Activated B cell treated with CpG ODN at 0.5 μM for 24 hours (primary cell): Measurements from ENCODE around the gene IFITM5. TPM values are rescaled to one million over a fixed set of nuclear protein-coding genes. Genes with fewer than 3 reads are reported as not detected.
"Not testable (repeated sequence)": the region's sequence is repeated elsewhere in the genome, so short reads cannot be mapped to it uniquely, and the experiment has no call there.

Experiments used
- ATAC-seq: fragments of 200-7000 bp; cut with Tn5 transposase; one replicate; pipeline ENCODE4 v1.10.0; 2021; ENCODE audit warnings: low read depth, mild to moderate bottlenecking, moderate library complexity
- CTCF ChIA-PET: fragments of 350-600 bp; sonication (Branson Sonifier 250); formaldehyde crosslinking; loops from one replicate; lab custom pipeline; 2021; ENCODE audit warnings: antibody characterized with exemption; lab: Charles Lee
- POLR2A ChIA-PET: fragments of 350-600 bp; sonication (Branson Sonifier 250); formaldehyde crosslinking; loops from one replicate; lab custom pipeline; 2021; ENCODE audit warnings: antibody characterized with exemption; lab: Charles Lee
- DNase-seq: peaks from one replicate; pipeline ENCODE4 v3.0.0; 2022
- H3K27ac Mint-ChIP-seq: one replicate; pipeline ENCODE4 v1.8.0; 2020; ENCODE audit warnings: mixed read lengths
- H3K27me3 Mint-ChIP-seq: one replicate; pipeline ENCODE4 v1.8.0; 2021; ENCODE audit warnings: mixed read lengths
- H3K36me3 Mint-ChIP-seq: one replicate; pipeline ENCODE4 v1.8.0; 2021; ENCODE audit warnings: low read depth, mixed read lengths
- H3K4me1 Mint-ChIP-seq: one replicate; pipeline ENCODE4 v1.8.0; 2021; ENCODE audit warnings: mixed read lengths
- H3K4me3 Mint-ChIP-seq: one replicate; pipeline ENCODE4 v1.8.0; 2020; ENCODE audit warnings: mild to moderate bottlenecking, mixed read lengths
- H3K9me3 Mint-ChIP-seq: one replicate; pipeline ENCODE4 v1.8.0; 2020; ENCODE audit warnings: mixed read lengths
- CTCF ChIP-seq: fragments of 200-600 bp; IDR thresholded peaks from one replicate; pipeline ENCODE4 v1.8.0; 2022; ENCODE audit warnings: antibody characterized with exemption, mild to moderate bottlenecking
- intact Hi-C: fragments of 100-400 bp; cut with micrococcal nuclease; formaldehyde crosslinking; loops from one replicate; pipeline ENCODE4 v1.15.1; 2024
- total RNA-seq: library from RNA; stranded (reverse); gene quantifications from 2 replicates; pipeline ENCODE4 v1.2.3, GENCODE V29; 2022

The IFITM5 gene
- total RNA-seq, 1 donor from 2014 or later: not detected

DNA sequence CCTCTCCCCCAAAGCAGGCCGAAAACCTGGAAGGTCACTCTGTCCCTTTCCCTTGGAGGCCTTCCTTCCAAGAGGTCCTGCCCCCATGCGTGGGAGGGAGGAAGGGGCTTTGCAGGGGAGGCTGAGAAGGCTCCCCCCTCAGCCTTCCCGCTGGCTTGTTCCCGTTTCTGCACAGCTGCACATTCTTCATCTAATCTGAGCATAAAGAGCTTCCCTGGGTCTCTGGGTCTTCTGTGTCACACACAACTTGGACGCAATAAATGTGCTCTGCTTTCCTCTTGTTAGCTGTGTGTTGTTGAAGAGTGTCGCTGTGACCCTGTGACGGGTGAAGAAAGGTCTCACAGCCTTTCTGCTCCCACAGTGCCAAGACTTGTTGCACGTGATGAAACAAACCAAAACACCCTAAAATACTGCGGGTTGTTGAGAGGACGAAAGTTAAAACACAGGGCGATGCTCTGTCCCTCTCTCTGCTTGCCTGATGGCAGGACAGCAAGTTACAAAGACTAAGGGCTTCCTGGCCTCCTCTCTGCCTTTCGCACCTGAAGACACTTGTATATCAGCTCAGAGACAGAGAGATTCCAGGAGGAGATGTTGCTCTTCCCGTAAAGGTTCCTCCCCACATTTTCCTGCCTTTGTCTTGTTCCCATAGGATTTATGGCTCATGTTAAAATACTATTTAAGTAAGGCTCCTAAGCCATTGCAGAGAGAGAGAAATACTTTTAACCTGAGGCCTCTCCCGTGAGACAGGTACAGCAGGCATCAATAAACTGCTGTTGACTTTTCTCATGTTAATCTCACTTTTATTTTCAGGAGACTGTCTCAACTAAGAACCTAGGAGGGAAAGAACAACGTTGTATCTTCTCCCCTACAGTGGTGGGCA is 36.7 kb upstream of the IFITM5 start:
- ATAC-seq (no peak), DNase-seq (no peak)
- Mint-ChIP-seq H3K9me3 (no peaks in the 10 kb centered on the region), H3K4me1 (peaks cover 25% of the 10 kb centered on the region), H3K4me3 (no peak overlapping the region), H3K36me3 (no peaks in the 10 kb centered on the region), H3K27ac (no peak overlapping the region), H3K27me3 (no peaks in the 10 kb centered on the region)
- TF ChIP-seq CTCF: no peak
- POLR2A ChIA-PET: interaction anchor here (0.6 kb wide), 1 partner anchor 19 kb away, joined by 4 read pairs; no protein-coding TSS in a partner anchor
- CTCF ChIA-PET: no interaction called here
- intact Hi-C loops: no loop called here

DNA sequence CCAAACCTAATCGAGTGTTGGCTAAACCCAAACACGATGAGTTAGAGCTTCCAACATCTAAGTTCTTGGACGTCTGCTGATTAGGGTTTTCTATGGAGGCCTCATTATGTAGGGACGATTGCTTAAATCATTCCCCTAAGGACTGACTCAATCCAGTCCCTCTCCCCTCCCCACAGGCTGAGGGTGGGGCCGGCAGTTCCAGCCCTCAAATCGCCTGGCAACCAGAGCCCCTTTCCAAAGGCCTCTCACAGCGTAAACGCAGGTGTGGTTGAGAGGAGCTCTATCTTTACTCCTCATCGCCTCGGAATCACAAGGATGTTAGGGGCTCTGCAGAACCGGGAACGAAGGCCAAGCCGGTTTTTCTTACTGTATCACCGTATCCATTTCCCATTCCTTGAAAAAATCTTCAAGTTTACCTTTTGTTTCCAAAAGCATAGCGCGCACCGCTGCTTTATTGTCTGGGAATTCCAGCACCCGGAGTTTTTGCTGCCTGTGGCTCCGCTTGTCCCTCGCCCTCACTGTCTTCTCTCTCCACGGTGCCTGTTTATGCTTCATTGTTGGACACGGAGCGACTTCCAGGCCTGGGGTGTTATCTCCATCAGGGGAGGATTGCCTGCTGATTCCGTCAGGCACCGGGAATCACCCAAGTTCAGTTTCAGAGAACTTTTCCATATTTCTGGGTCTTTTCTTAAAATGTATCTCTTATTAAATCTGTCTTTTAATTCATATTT is 35.1 kb upstream of the IFITM5 start:
- POLR2A ChIA-PET: interaction anchor here (1.3 kb wide), 1 partner anchor 21 kb away, joined by 4 read pairs; no protein-coding TSS in a partner anchor
- Mint-ChIP-seq H3K4me1 (peaks cover 29% of the 10 kb centered on the region), H3K27ac (no peak overlapping the region), H3K27me3 (no peaks in the 10 kb centered on the region), H3K36me3 (no peaks in the 10 kb centered on the region), H3K9me3 (no peaks in the 10 kb centered on the region), H3K4me3 (no peak overlapping the region)
- TF ChIP-seq CTCF: no peak
- CTCF ChIA-PET: no interaction called here
- intact Hi-C loops: no loop called here
- ATAC-seq (no peak), DNase-seq (no peak)

- CTCF ChIA-PET, H3K27ac Mint-ChIP-seq, H3K27me3 Mint-ChIP-seq, H3K36me3 Mint-ChIP-seq, H3K9me3 Mint-ChIP-seq, DNase-seq, H3K4me3 Mint-ChIP-seq, ATAC-seq, intact Hi-C loops: not testable (repeated sequence)
- POLR2A ChIA-PET: interaction anchor here (1.3 kb wide), 1 partner anchor 21 kb away, joined by 4 read pairs; no protein-coding TSS in a partner anchor
- H3K4me1 Mint-ChIP-seq: peaks cover 35% of the 10 kb centered on the region
Measured at GRCh38 chr11:333616-334263, 34.4 kb upstream of the IFITM5 start.

GRCh38 chr11:332651-333480 is 33.5 kb upstream of the IFITM5 start:
- CTCF ChIA-PET: no interaction called here
- H3K27me3 Mint-ChIP-seq: no peaks in the 10 kb centered on the region
- H3K9me3 Mint-ChIP-seq: no peaks in the 10 kb centered on the region
- no peak overlapping the region for H3K4me3 Mint-ChIP-seq
- no peak overlapping the region for H3K27ac Mint-ChIP-seq
- no peak for TF ChIP-seq CTCF
- ATAC-seq (no peak), DNase-seq (no peak)
- intact Hi-C loops: no loop called here
- POLR2A ChIA-PET: interaction anchor here (1.2 to 1.3 kb wide), 2 partner anchors 9 to 22 kb away, joined by 4 to 7 read pairs; no protein-coding TSS in a partner anchor
- peaks cover 35% of the 10 kb centered on the region for H3K4me1 Mint-ChIP-seq
- no peaks in the 10 kb centered on the region for H3K36me3 Mint-ChIP-seq
